GM21717 (cell line): ENCODE results near the gene FAM170B.

Experiments
- ATAC-seq: cut with Tn5 transposase; IDR thresholded peaks from one replicate; pipeline ENCODE4 v1.9.1; 2021; ENCODE audit warnings: mild to moderate bottlenecking, moderate library complexity; ENCODE audit not compliant: unreplicated experiment

Gene FAM170B

DNA sequence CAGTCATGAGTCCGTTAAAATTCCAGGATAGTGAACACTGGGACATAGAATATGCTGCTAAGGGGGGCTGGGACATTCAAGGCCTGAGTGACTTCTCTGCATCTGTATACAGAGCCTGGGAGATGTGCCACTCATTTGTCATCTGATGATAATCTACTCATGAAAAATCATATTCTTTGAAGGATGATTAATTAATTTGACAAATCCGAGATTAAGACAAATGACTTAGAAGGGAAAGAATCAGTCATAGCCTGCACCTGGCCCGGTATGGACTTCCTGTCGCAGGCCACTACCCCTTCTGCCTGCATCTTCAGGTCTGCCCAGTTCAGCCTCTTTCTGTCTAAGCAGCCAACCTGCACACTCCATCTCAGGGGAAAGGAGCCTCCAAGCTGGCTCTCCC is 18.8 kb upstream of the FAM170B start:
- ATAC-seq, result no peak

DNA sequence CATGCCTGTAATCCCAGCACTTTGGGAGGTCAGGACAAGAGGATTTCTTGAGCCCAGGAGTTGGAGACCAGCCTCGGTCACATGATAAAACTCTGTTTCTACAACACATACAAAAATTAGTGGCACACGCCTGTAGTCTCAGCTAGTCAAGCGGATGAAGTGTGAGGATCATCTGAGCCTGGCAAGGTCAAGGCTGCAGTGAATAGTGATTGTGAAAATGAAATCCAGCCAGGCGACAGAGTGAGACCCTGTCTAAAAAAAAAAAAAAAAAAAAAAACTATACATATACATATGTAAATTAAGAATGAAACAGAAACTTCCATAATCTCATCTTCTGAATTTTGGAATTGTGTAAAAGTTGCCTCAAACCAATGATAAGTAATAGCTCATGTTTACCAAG is 18.2 kb upstream of the FAM170B start:
- no peak for ATAC-seq

DNA sequence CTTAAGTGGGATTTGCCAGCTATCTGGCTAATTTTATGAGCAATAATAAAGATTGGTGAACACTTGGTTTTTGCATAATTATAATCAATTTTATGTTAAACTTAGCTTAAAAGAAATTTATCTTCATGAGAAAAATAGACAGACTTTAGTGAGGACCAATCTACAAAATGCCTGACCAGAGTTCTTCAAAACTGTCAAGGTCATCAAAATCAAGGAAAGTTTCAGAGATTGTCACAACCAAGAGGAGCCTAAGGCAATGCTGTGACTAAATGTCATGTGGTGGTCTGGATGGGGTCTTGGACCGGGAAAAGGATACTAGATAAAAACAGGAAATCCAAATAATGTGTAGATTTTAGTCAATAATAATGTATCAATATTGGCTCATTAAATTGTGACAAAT is 17.7 kb upstream of the FAM170B start:
- no peak for ATAC-seq

DNA sequence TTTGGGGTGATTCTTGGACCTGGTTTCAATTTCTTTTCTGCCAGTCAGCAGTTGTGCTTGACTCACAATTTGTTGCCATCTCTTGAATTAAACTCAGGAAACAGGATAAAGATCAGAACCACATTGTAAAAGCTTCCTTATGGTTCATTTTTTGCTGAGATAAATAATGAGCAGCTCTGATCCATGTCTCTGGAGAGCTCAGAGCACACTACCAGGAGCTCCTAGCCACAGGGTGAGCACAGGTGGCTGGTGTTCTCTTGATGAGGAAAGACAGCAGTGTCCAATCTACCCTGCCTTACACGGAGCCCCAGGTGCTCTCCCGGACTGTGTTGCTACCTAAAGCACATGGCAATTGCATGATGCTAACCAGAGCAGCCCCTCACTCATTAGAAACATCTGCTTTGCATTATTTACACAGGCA is 17.2 kb upstream of the FAM170B start:
- ATAC-seq, result no peak

DNA sequence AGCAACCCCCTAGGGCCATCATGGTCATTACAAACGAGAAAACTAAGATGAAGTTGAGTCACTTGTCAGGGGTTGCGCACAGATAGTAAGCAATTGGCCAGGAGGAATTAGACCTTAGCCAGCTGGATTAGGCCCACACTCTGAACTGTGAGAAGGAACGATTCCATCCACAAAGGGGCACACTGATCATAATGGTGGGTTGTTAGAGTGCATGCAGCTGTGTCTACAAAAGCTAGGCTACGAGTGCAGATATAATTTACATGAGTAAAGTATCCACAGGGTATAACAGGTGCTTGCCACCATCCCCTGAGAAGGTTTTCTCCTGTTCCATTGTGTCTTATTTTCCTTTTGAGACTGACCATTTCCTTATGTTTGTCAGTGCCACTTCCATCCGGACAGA is 16.6 kb upstream of the FAM170B start:
- ATAC-seq, result no peak

DNA sequence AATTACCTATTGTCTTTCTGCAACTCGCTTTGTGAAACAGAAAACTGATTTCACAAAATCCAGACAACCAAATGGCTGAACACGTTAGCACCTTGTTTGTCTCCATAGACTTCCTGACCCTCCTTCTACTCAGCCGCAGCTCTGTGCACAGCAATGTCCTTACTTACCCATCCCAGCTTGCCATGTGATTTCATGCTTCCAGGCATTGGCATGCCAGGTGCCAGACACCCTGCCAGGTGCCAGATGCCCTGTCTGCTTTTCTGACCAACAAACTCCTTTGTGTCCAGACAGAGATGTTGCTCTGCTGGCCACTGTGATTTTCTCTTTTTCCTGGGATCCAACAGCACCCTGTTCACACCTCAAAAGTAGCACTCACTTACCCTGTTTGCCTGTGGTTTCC is 16.1 kb upstream of the FAM170B start:
- no peak for ATAC-seq

DNA sequence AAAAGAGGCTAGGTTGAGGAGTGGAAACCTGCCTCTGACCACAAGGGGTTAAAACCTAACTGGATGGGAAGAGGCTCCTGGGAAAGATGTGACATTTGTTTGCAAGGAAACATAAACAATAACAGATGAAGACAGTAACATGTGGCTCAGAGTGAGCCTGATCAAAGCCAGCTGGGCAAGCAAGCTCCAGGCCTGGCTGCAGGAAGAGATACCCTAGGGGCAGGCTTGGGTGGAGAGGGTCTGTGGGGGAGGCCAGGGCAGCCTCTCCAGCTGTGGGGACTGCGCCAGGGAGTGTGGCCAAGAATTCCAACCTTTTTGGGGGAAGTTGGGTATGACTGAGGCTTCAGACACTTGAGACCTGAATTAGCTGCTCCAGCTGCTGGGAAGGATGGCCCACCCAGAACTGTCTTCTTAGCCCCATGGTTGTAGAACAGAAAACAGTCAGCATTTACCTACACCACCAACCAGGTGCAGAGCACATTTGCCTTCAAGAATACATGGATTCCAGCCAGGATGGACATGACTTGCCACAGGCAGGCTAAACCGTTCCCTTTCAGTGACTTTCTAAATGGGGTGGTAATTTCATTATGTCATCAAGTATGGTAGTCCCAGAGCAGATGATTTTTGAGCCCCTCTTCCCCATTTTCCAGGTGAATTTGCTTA is 10.4 kb upstream of the FAM170B start:
- ATAC-seq, result no peak

DNA sequence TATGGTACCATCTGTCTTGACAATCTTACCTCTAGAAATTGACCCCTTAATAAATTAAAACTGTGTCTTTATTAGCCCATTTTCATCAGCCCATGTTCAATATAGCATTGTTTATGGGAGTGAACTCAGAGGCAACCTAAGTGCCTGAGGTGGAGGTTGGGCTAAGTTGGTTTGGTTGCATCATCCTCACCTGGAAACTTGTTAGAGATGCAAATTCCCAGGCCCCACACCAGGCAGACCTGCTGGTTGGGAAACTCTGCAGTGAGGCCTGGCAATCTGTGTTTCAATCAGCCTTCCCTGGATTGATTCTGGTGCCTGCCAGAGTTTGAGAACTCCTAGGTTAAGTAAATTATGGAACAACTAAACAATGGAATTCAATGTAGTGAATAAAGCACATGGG is 9.4 kb upstream of the FAM170B start:
- no peak for ATAC-seq

DNA sequence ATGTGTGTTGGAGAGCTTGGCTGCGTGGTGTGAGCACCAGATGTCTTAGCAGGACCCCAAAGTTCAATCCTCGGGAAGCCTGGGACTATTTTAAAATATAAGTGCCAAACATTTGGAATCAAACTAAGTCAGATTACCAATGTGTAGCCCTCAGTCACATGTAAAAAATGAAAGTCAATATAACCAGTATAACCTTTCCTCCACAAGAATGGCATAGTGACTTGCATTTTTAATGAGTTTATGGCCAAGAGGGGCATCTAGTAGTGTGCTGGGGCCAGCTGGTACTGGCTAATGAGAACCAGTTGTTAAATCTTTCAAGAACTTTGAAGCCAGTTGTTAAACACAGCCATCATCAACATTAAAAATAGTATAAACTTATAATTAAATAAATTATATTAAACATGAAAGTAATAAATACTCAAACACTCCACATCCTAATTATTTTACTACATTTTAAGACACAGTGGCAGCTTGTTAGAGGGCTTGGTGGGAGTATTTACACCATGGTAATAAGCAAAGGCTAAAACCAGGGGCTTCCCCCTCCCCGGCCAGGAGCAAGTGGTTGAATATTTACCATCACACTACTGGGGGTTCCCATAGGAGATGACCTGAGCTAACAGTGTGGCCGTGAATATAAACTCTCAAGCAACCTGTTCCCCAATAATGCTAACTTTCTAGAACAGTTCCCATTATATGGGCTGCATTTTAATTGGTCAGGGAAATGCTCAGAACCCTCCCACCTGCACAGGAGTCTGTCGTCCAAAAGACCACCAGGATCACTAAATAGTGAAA is 7.9 kb upstream of the FAM170B start:
- no peak for ATAC-seq

DNA sequence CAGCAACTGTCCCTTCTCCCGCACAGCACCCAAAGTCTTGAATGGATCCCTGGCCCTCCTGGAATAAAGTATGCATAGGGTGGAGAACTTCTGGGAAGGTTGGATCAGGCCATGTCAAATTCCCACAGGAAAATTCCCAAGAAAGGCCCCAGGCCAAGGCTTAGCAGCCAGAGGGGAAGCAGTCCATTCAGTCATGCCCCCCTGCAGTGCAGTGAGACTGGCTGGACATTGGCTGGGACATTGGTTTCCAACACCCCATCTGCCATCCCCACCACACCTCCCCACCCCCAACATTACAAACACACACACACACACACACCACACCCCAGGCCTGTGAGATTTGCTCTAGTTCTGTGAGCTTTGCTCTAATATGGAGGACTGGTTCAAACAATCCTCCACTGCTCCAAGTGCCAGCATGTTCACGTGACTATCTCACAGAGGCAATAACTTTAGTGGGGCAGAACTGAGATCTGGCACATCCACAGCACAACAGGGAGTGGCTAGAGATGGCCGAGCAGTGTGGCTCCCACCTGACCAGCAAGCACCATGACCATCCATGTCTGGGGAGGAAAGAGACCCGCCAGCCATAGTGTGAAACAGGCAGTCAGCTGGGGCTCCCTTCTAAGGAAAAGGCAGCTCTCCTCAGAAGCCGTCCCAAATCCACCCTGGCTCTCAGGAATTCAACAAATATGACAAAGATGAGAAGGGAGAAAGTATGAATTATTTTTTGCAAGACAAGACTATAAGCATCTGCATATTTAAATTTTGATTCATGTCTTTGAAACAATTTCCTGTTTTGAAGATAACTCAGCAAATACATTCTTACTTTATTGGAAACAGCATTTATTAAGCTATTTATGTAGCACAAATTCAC is 6.7 kb upstream of the FAM170B start:
- no peak for ATAC-seq

DNA sequence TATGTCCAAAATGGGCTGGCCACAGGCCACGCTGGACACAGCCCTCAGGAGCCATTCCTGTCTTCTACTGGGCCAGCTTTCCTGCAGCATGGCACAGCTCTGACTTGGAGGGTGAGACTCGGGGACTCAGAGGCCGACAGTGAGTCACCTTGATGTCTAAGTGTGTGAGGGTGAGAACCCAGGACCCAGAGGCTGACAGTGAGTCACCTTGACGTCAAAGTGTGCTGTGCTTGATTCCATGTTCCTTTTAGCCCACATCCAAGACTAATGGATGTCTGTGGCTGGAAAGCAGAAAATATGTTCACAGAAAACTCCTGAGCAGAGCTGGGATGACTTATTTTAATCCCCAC is 6.0 kb upstream of the FAM170B start:
- no peak for ATAC-seq

DNA sequence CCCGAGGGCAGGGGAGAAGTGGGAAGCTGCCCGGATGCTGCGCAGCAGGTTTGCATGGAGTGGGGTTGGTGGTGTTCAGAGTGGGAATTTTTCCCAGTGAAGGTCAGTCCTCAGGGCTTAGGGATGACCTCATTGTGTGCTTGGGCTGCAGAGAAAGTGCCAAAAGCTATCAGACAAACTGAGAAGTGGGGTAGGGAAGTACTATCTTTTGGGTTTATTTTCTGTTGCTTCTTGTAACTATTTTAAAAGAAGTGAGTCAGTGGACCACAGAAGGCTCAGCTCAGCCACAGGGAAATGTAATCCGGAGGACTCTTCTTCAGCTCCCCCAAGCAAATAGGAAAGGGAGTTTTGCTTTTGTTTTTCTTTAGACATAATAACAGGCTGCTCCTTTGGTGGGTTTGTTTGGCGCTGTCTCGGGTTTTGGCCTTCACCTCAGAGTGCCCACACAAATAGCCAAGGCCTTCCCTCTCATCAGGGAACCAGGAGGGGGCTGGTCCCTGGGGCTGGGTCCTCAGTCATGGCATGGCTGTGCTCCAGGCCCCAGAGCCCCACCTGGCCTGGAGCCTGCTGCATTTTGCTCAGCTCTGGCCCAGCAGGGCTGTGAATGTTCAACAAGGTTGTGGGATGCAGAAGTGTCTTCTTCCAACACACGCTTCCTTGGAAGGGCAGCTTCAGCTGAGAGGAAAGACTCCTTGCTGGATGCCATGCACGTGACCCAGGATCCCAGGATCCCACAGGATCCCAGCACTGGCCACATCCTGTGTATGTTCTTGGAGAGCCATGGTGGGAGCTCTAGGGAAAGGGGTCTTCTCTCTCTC is 5.4 kb upstream of the FAM170B start:
- no peak for ATAC-seq

DNA sequence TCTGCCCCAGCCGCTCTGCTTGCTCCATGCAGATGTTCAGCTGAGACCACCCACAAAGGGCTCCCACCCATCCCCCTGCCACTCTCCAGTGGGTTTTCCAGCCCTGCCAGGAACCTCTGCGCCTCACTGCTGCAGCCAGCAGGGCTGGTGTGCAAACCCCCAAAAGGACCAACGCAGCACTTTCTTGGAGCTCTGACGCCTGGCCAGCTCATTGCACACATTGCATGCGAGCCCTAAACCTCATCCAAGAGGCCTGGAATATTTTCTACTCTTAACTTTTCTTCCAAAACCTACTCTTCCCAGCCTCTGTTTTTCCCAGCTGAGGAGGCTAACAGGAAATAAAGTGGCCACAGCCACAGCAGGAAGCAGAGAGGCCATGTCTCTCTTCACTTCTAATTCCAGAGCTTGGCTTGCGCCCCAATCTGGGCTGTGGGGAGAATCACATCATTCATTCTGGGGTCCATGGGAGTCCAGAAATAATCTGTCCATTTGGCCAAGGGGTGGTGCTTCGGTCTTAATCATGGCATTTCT is 4.6 kb upstream of the FAM170B start:
- ATAC-seq, result no peak

DNA sequence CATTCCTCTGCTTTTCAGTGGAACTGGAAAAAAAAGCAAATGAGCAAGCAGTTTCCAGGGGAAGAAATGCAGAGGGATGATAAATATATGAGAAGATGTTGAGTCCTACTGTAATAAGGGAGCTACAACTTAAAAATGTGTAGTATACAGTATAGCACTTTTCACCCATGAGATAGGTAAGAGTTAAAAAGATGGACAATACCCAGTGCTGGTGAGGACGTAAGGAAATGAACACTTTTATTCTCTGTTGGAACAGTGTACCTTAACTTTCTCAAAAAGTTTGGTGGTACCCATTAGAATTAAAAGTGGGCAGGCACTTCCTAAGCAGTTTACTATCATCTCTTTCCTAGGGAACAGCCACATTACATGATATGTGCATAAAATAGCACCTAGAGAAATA is 2.7 kb upstream of the FAM170B start:
- no peak for ATAC-seq

DNA sequence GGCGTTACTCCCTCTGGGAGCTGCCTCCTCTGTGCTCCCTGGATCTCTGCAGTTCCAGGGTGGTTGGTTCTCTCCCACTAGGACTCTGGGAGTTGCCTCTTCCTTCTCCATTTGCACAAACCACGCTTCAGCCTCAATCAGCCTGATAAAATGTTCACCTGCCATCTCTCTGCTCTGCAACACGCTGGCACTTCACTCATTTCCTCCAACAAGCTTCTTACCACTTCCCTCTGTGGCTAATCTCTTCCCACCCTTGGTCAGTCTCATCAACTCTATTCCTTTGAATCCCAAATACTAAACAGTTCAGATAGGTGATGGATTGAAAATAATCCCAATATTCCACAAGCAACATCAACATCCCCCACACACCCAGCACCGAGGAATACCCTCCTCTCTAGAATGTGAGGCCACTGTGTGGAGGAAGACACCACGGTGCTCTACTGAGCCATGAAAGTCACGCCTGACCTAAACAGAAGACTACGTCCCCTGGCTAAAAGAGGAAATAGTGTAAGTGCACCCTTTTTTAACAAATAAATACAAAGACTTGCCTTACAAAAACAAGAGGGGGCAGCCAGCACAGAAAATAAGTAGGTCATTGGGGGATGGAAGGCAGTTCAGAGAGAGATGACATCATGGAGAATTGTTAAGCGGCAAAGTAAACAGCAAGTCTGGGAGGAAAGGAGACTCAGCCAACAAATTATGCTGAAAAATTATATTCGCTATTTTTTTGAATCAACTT is 1.9 kb upstream of the FAM170B start:
- ATAC-seq, result no peak

DNA sequence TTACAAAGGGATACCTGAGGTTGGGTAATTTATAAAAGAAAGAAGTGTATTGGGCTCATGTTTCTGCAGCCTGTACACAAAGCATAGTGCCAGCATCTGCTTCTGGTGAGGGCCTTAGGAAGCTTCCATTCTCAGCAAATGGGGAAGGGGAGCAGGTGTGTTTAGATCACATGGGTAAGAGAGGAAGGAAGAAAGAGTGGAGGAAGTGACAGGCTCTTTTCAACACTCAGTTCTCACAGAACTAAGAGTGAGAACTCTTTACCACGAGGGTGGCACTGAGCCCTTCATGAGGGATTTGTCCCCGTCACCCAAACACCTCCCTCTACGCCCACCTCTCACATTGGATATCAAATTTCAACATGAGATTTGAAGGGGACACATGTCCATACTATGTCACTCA is 506 bp upstream of the FAM170B start:
- no peak for ATAC-seq

DNA sequence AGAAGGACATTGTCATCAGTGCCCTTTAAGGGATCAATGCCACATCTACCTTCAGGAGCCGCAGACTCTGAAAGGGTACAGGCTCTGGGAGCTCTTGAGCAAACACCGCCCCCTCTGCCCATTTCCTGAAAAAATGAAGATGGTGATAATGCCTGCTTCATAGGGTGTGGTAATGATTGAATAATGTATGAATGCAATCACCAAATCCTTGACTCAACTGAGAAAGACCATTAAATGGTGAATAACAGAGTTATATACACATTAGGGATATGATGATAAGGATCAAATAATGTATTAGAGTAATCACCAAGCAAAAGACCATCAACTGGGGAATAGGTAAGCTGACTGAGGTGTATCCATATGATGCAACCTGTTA is 1.5 kb downstream of the FAM170B start:
- no peak for ATAC-seq

DNA sequence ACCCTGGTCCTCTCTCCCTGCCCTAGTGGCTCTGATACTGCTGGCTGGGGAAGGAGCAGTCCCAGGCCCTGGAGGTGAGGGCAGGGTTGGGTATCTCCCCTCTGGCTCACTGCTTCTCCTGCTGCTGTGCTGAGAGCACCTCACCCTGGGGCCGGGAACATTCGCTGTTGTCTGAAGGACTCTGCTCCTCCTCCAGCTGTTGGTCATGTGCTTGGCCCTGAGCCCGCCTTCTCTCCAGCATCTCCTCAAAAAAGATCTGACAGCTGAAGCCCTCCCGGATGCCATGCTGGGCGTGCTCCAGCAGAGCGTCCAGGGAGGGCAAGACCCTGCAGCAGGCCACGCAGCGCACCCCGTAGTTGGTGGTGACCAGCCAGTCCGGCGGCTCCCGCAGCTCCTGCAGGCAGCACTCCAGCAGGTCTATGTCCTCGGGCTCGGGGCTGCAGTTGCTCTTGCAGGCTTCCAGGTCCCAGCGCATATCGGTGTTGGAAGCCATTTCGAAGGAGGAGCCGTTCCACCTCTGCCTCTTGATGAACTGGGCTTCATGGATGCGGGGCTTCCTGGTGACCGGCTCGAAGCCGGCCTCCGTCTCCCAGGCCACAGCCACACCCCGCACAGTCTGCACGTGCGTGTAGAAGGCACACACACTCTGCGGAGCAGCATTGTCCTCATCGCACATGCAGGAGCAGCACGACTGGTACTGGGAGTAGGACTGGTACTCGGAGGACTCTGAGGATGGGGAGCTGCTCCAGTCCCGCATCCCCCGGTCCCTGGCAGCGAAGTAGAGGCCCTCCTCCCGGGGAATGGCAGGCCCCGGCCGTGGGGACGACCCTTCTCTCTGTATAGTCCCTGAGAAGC is 2.1 kb downstream of the FAM170B start:
- ATAC-seq, result no peak

DNA sequence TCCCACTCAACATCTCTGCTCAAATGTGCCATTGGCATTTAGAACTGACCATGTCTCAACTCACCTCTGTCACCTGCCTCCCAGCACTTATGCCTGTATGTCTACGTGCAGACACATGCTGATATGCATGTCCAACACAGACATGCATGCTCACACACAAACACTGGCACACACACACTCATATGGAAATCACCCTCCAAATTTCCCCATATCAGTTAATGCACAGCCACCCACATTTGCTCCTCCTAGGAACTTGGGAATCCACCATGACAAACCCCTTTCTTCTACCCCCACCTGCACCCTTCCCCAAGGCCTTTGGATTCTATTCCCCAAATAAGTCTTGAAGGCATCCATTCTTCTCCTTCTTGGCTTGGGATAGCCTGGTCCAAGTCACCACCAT is 4.4 kb downstream of the FAM170B start:
- ATAC-seq, result no peak
